Globus pallidus (tissue), 1 donor: ENCODE data around the gene GNAZ.

ENCODE experiments used
- DNase-seq: peaks from one replicate; pipeline ENCODE4 v3.0.0-alpha.2; 2015; ENCODE audit warnings: low spot score

GNAZ gene

GRCh38 chr22:23119494-23120414, 49.4 kb downstream of the GNAZ start:
- DNase-seq: no peak

- DNase-seq: no peak
These were observed 50.1 kb downstream of the GNAZ start for GRCh38 chr22:23120415-23120899.

- no peak for DNase-seq
These were observed 50.7 kb downstream of the GNAZ start for GRCh38 chr22:23121000-23121421.

- no peak for DNase-seq
These were observed 51.1 kb downstream of the GNAZ start for GRCh38 chr22:23121424-23121823.

GRCh38 chr22:23122216-23122957, 52.1 kb downstream of the GNAZ start:
- peak; percentile 75 for DNase-seq

- no peak for DNase-seq
These were observed 52.9 kb downstream of the GNAZ start for GRCh38 chr22:23122992-23123803.

- DNase-seq: no peak
These were observed 53.5 kb downstream of the GNAZ start for GRCh38 chr22:23123804-23124254.

GRCh38 chr22:23124611-23125511, 54.5 kb downstream of the GNAZ start:
- no peak for DNase-seq

GRCh38 chr22:23125512-23126103, 55.3 kb downstream of the GNAZ start:
- no peak for DNase-seq

- DNase-seq: no peak
These were observed 56.1 kb downstream of the GNAZ start for GRCh38 chr22:23126165-23127054.

GRCh38 chr22:23127055-23127756, 56.9 kb downstream of the GNAZ start:
- DNase-seq: no peak

GRCh38 chr22:23127788-23128187, 57.5 kb downstream of the GNAZ start:
- no peak for DNase-seq

GRCh38 chr22:23128269-23129108, 58.2 kb downstream of the GNAZ start:
- DNase-seq: peak; percentile 88

- no peak for DNase-seq
These were observed 58.8 kb downstream of the GNAZ start for GRCh38 chr22:23129149-23129548.

- DNase-seq: no peak
These were observed 60.4 kb downstream of the GNAZ start for GRCh38 chr22:23130697-23131096.

- no peak for DNase-seq
These were observed 61.6 kb downstream of the GNAZ start for GRCh38 chr22:23131931-23132330.

- no peak for DNase-seq
These were observed 62.2 kb downstream of the GNAZ start for GRCh38 chr22:23132376-23133091.
